ENCODE data around the gene SLC25A18. TPM values are rescaled to one million over a fixed set of nuclear protein-coding genes. Genes with fewer than 3 reads are reported as not detected.

The SLC25A18 gene
- total and polyA plus RNA-seq, 10 of the 15 experiments (the other 5 are each of a cell fraction or from before 2014, with no cell fraction given) = 0.03 to 0.09 TPM; not detected in 8

GRCh38 chr22:17628406-17629172, 65.3 kb downstream of the SLC25A18 start, which contains the start of gene ATP6V1E1 (continued):
- TF ChIP-seq ZBTB40 (IDR thresholded peaks at IDR 0.05; ENCODE audit: borderline replicate concordance) = peak; percentile 92
- TF ChIP-seq NR2C1 (IDR thresholded peaks at IDR 0.05) = peak; percentile 57; the same call in 1 of the 2 replicates
- peak; percentile 46; the same call in 1 of the 2 replicates for TF ChIP-seq NFIC (IDR thresholded peaks at IDR 0.05; ENCODE audit: low read depth, low read length)
- TF ChIP-seq SPI1 (IDR thresholded peaks at IDR 0.05; ENCODE audit: borderline replicate concordance, insufficient read depth, low read depth, low read length) = peak; percentile 45; the same call in 1 of the 2 replicates
- no peak for TF ChIP-seq HDGF (IDR thresholded peaks at IDR 0.05)
- peak; percentile 44; the same call in 1 of the 2 replicates for TF ChIP-seq LARP7 (IDR thresholded peaks at IDR 0.05)
- peak; percentile 78 for TF ChIP-seq POLR2A (IDR thresholded peaks at IDR 0.05; ENCODE audit: low read depth, low read length)
- TF ChIP-seq FOS (IDR thresholded peaks at IDR 0.05; ENCODE audit: borderline replicate concordance, extremely low read depth, insufficient read length) = peak; percentile 71
- TF ChIP-seq NFYB (IDR thresholded peaks at IDR 0.05; ENCODE audit: insufficient read depth, low read depth, low read length) = peak; percentile 94
- TF ChIP-seq ZNF217 (IDR thresholded peaks at IDR 0.05) = no peak
- no peak for TF ChIP-seq ZBTB4 (CRISPR knock-in tag; IDR thresholded peaks at IDR 0.05)
- peak; percentile 57; the same call in 1 of the 2 replicates for TF ChIP-seq ZSCAN29 (IDR thresholded peaks at IDR 0.05)
- TF ChIP-seq SREBF2 (IDR thresholded peaks at IDR 0.05; ENCODE audit: low read length) = no peak
- peak; percentile 94 for TF ChIP-seq USF2 (IDR thresholded peaks at IDR 0.05; ENCODE audit: borderline replicate concordance, low read depth, low read length)
- TF ChIP-seq TAF1 (IDR thresholded peaks at IDR 0.05; ENCODE audit: borderline replicate concordance, low read depth, low read length) = peak; percentile 68; the same call in 1 of the 2 replicates
- no peak for TF ChIP-seq ZNF687 (IDR thresholded peaks at IDR 0.05)
- no peak for TF ChIP-seq EZH2 (IDR thresholded peaks at IDR 0.05; ENCODE audit: borderline replicate concordance, control insufficient read depth, low read depth, low read length)
